ENCODE results near the gene RAB5B.

RAB5B gene

GRCh38 chr12:55973599-55974307, at the start of gene RAB5B:
Gene RAB5B (plus strand): TSS chr12:55974078. CDS start chr12:55986961, 12,883 bp downstream.
- peak; percentile 95 to 98 (median 96) for DNase-seq (ENCODE audit: low read depth in 2 of 3, low spot score in 1 of 3)

- DNase-seq (ENCODE audit: low read depth in 2 of 3, low spot score in 1 of 3): no peak
Observed at GRCh38 chr12:55925371-55925770, 48.5 kb upstream of the RAB5B start.

- no peak for DNase-seq (ENCODE audit: low read depth in 2 of 3, low spot score in 1 of 3)
Observed at GRCh38 chr12:55925870-55926737, 47.8 kb upstream of the RAB5B start.

GRCh38 chr12:55926738-55927587, 46.9 kb upstream of the RAB5B start:
- peak; percentile 90 to 91 (median 90) for DNase-seq (ENCODE audit: low read depth in 2 of 3, low spot score in 1 of 3)

GRCh38 chr12:55927588-55928502, 46.0 kb upstream of the RAB5B start, which contains the start of gene PYM1:
Gene PYM1 (minus strand): TSS chr12:55927894. CDS start chr12:55927761, 133 bp downstream.
- DNase-seq (ENCODE audit: low read depth in 2 of 3, low spot score in 1 of 3): peak in 2 of 3 donors; percentile 65 to 72

- DNase-seq (ENCODE audit: low read depth in 2 of 3, low spot score in 1 of 3): peak; percentile 65 to 83 (median 67)
Observed at GRCh38 chr12:55929306-55929791, 44.5 kb upstream of the RAB5B start.

GRCh38 chr12:55930771-55931316, 43.0 kb upstream of the RAB5B start, which contains the start of gene DGKA:
Gene DGKA (plus strand): TSS chr12:55931162. CDS start chr12:55936504, 5,342 bp downstream.
- peak; percentile 78 to 80 (median 79) for DNase-seq (ENCODE audit: low read depth in 2 of 3, low spot score in 1 of 3)

- no peak for DNase-seq (ENCODE audit: low read depth in 2 of 3, low spot score in 1 of 3)
Observed at GRCh38 chr12:55931317-55931779, 42.5 kb upstream of the RAB5B start.

- no peak for DNase-seq (ENCODE audit: low read depth in 2 of 3, low spot score in 1 of 3)
Observed at GRCh38 chr12:55931780-55932550, 41.9 kb upstream of the RAB5B start.

GRCh38 chr12:55932551-55932910, 41.3 kb upstream of the RAB5B start:
- DNase-seq (ENCODE audit: low read depth in 2 of 3, low spot score in 1 of 3): no peak

- DNase-seq (ENCODE audit: low read depth in 2 of 3, low spot score in 1 of 3): no peak
Observed at GRCh38 chr12:55933169-55933798, 40.6 kb upstream of the RAB5B start.

GRCh38 chr12:55933799-55934742, 39.8 kb upstream of the RAB5B start:
- no peak for DNase-seq (ENCODE audit: low read depth in 2 of 3, low spot score in 1 of 3)

GRCh38 chr12:55934773-55935172, 39.1 kb upstream of the RAB5B start:
- no peak for DNase-seq (ENCODE audit: low read depth in 2 of 3, low spot score in 1 of 3)

- DNase-seq (ENCODE audit: low read depth in 2 of 3, low spot score in 1 of 3): no peak
Observed at GRCh38 chr12:55935738-55936151, 38.1 kb upstream of the RAB5B start.

GRCh38 chr12:55937981-55938380, 35.9 kb upstream of the RAB5B start:
- DNase-seq (ENCODE audit: low read depth in 2 of 3, low spot score in 1 of 3): no peak

- no peak for DNase-seq (ENCODE audit: low read depth in 2 of 3, low spot score in 1 of 3)
Observed at GRCh38 chr12:55938826-55939501, 34.9 kb upstream of the RAB5B start.
